Activated CD4-positive, alpha-beta T cell treated with anti-CD3 and anti-CD28 coated beads, Interleukin-2, Interleukin-6, amounts not matched to agents 100 ng/mL and 50 ng/mL, durations not matched to agents 16 hours and 8 hours (primary cell): ENCODE results near the gene GET4.
A peak's percentile ranks its signal among the peaks of the same experiment; 100 is the strongest.
"Not testable (repeated sequence)": the region's sequence is repeated elsewhere in the genome, so short reads cannot be mapped to it uniquely, and the experiment has no call there.

Experiments
- DNase-seq: peaks from one replicate; pipeline ENCODE4 v3.0.0-alpha.2; 2020

Gene GET4

DNA sequence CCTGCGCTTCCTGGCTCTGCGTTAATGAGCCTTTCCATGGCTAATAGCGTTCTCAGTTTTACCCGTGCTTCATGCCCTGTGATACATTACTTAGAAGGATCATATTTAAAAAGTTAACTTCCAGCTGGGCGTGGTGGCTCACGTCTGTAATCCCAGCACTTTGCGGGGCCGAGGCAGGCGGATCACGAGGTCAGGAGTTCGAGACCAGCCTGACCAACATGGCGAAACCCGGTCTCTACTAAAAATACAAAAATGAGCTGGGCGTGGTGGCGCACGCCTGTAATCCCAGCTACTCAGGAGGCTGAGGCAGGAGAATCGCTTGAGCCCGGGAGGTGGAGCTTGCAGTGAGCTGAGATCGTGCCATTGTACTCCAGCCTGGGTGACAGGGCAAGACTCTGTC lies 3.7 kb upstream of the GET4 start:
- DNase-seq: not testable (repeated sequence)

GRCh38 chr7:873367-874002 lies 2.9 kb upstream of the GET4 start:
- peak; percentile 87 for DNase-seq

- DNase-seq: no peak
These were observed 2.2 kb upstream of the GET4 start for GRCh38 chr7:874031-874749.

GRCh38 chr7:875051-875450 lies 1.3 kb upstream of the GET4 start:
- DNase-seq: no peak

- peak; percentile 9 for DNase-seq
These were observed 778 bp upstream of the GET4 start for GRCh38 chr7:875476-876076.

DNA sequence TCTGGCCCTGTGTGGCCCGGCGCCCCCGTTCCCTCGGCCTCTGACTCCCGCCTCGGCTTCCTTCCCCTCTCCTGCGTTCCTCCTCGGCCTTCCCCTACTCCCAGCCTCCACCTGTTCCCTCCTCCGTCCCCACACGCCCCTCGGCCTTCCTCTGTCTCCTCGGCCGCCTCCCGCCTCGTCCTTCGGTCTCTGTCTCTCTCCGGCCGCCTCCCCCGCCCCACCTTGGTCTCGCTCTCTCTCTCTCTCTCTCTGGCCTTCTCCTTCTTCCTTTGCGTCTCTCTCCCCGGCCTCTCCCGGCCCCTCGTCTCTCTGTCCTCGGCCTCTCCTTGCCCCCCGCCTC lies 588 bp downstream of the GET4 start:
- DNase-seq: no peak

GRCh38 chr7:877312-878232 lies 1.2 kb downstream of the GET4 start:
- DNase-seq: no peak

GRCh38 chr7:879093-879492 lies 2.7 kb downstream of the GET4 start:
- no peak for DNase-seq

DNA sequence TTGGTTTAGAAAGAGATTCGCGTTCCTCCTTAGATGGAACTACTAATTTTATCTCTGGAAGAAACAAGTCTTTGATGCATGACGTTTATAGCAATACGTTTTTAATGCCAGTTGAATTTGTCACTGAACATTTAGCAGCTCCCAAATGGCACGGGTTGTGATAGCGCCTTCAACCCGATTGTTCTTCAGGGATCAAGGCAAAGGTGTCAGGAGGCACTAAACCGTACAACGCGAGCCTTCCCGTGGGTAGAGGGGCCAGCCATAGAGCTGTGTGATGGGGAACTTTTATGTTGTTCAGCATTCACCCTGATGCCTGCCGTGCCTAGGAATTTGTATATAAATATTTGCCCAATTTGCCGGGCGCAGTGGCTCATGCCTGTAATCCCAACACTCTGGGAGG lies 3.4 kb downstream of the GET4 start:
- no peak for DNase-seq

DNA sequence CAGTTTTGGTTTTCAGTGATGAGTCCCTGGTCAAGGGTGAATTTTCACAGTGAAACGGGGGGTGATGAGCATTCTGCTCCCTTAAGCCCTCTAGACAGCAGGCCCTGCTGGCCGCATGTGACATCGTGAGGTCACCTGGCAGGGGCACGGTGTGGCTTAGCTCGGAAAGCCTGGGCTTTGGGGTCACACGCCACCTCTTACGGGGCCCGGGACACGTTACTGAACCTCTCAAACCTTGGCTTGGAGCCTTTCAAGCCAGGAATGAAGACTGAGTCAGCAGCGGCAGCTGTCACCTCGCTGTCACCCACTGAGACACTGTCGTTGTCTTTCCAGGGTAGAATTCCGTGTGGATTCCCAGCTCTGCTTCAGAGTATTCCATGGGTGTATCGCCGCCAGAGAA lies 4.1 kb downstream of the GET4 start:
- no peak for DNase-seq

DNA sequence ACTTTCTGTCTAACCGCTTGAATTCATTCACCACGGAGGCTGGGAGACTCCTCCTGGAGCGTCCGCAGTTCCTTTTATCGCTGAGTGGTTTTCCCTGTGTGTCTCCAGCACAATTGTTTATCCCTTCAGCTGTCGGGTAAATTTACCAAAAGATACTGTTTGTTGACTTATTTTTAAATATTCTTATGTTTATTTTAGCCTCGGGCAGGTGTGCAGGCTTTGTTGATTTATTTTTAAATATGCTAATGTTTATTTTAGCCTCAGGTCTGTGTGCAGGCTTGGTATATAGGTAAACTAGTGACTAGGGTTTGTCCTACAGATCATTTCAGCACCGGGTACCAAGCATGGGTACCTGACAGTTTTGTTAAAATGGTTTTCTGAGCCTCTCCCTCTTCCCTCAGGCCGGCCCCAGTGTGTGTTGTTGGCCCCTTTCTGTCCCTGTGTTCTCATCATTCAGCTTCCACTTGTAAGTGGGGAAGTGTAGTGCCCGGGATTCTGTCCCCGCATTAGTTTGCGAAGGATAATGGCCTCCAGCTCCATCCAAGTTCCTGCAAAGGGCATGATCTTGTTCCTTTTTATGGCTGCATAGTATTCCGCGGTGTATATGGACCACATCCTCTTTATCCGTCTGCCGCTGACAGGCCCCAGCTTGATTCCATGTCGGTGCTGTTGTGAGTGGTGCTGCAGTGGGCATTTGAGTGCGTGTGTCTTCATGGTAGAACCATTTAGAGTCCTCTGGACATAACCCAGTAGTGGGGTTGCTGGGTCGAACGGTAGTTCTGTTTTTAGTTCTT lies 5.3 kb downstream of the GET4 start:
- no peak for DNase-seq

DNA sequence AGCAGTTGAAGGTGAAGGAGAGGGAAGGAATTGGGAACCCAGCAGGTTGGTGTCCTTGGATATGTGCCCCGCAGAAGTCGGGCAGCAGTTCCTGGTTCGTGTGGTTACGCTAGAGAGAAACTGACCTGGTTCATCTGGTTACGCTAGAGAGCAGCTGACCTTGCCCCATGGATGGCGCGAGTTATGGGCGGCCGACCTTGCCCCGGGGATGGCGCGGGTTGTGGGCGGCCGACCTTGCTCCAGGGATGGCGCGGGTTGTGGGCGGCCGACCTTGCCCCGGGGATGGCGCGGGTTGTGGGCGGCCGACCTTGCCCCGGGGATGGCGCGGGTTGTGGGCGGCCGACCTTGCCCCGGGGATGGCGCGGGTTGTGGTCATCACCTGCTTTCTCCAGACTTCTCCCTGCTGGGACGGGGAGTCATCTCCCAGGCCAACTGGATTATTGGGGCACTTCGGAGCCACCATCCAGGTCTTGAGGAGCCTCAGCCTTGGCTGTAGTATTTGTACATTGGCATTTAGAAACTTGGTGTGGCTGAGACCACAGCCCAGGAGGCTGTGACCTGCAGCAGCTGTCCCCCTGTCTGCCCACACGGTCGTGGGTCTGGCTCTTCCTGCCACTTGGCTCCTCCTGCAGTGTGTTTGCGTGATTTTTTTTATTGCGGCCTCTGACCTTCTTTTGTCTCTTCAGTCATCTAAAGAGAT lies 6.1 kb downstream of the GET4 start:
- DNase-seq: no peak

DNA sequence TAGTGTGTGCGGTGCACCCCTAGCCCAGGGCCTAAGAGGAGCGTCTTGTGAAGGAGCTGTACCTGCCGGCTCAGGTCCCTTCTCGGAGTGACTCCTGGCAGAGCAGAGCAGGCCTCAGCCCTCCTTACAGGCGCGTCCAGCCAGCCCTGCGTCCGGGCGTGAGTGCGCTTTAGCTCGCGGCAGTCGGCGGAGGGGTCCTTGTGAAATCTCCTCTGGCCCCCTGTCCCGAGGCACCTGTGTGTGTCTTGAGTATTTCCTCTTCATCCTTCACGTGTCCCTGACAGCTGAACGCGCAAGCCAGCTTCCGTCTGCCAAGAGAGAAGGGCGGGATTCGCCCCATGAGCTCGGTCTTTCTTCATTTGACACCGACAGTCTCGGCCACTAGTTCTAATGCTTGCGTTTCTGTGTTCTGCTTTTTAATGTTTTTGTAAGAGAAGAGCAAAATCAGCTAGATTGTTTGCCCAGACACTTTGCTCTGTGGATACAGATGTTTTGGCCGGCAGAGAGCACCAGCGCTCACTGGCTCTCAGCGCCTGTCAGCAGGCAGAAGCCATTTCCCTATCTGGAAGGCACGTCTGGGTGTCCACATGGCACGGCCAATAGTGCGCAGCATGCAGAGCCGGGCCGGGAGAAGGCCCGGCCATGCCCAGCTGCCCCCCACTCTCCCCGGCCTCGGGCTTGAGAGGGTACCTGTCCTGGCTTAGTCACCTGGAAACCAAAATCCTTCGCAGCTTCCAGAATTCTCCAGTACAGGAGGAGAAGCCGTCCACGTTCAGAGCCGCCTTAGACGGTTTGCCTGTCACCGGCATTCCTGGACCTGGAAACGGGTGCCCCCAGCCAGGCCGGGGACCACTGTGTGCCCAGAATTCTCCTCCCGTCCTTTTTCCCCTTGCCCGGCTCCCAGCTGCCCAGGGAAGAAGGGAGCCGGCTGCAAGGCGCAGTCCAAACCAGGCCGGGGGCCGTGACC lies 7.0 kb downstream of the GET4 start:
- DNase-seq: no peak

- no peak for DNase-seq
These were observed 8.0 kb downstream of the GET4 start for GRCh38 chr7:884191-885003.

DNA sequence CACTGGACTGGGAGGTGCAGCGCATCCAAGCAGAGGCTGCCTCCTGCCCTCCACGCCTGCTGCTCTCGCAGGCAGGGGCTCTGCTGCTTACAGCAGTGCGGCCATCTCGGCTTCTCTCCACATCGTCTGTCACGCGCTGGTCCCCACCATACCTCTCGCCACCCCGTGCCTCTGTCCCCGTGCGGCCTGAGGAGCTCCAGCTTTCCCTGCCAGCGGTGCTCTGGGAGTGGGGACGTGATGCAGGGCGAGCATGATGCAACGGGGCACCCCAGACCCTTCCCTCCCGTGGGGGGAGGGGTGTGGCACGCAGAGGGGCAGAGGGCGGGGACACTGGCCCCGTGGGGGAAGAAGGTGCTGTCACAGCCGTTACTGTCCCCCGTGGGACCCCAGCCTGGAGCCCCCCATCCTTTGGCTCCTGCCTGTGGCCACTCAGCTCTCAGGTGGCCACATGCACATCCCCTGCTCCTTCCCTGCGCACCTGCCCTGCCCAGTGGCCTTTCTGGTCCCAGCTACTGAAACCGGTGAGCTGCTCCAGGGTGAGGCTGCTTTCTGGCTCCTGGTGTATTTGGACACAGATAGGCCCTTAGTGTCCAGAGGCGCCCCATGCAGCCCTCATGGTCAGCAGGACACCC lies 9.0 kb downstream of the GET4 start:
- no peak for DNase-seq

DNA sequence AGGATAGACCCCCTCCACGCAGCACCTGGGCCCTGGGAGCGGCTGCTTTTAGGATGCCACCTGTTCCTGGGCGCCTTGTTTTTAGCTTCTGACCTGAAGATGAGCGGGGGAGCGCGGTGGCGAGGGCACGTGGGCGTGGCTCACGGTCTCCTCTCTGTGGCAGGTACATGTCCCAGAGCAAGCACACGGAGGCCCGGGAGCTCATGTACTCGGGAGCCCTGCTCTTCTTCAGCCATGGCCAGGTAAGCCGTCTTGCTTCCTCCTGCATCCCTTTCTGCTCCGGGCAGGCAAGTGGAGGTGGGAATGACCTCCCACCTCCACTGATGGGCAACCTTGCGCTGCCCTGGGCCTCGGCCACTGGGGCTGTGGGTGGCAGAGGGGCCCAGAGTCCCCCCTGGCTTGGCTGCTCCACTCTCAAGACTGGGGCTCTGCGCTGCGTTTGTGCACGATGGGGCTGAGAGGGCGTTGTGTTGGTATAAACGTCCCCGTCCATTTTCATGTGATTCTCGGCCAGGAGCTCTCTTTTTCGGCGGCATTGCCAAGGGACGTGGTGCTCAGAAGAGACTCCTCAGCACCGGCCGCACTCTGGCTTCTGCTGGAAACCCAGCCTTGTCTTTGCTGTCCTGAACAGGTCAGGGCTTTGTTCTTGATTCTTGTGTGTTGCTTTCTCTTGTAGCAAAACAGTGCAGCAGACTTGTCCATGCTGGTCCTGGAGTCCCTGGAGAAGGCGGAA lies 9.7 kb downstream of the GET4 start:
- DNase-seq: no peak

- DNase-seq: no peak
These were observed 10.5 kb downstream of the GET4 start for GRCh38 chr7:886626-887487.

DNA sequence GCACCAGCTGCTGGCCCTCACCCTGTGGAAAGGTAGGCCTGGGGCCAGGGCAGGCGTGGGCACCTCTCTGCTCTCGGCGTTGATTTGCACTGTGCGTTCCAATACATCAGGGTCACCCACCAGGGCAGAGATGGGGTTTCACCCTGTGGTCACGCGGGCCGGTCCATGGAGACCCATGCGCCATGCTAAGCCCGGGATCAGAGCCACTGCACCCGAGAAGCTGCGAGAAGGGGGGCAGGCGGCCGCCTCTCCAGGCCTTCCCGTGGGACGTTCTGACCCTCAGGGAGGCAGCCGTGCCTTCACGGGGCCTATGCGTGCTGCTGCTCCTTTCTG lies 11.1 kb downstream of the GET4 start:
- DNase-seq: no peak
